Measurements from ENCODE around the gene KRTAP19-2.

- no peak for TF ChIP-seq ZC3H10 (CRISPR knock-in tag; IDR thresholded peaks at IDR 0.05)
- no peak for TF ChIP-seq TCF4 (CRISPR knock-in tag; IDR thresholded peaks at IDR 0.05; ENCODE audit: borderline replicate concordance)
- TF ChIP-seq ARNTL (CRISPR knock-in tag; IDR thresholded peaks at IDR 0.05; ENCODE audit: borderline replicate concordance, low read depth) = no peak
- TF ChIP-seq POU6F1 (CRISPR knock-in tag; IDR thresholded peaks at IDR 0.05; ENCODE audit: borderline replicate concordance, low read depth) = no peak
- TF ChIP-seq ESRRG (CRISPR knock-in tag; IDR thresholded peaks at IDR 0.05) = no peak
These were observed at the start of gene KRTAP19-2 for GRCh38 chr21:30487336-30487735.

Measured in SK-N-SH treated with all-trans-retinoic acid at 6 μM for 48 hours (cell line).